B cell (primary cell): ENCODE data around the gene NKAIN2.

Experiments
- EZH2 ChIP-seq: IDR thresholded peaks from 2 replicates; pipeline ENCODE4 v1.6.1; 2012; ENCODE audit warnings: borderline replicate concordance, low read depth, mild to moderate bottlenecking, moderate library complexity, low read length; ENCODE audit not compliant: insufficient read depth, poor library complexity, severe bottlenecking
- TF ChIP-seq, protein P1 (sequence below): fragments of 200-600 bp; IDR thresholded peaks from one replicate; pipeline ENCODE4 v1.8.0; 2022; ENCODE audit warnings: antibody characterized with exemption, mild to moderate bottlenecking

- TF ChIP-seq, protein P1, sequence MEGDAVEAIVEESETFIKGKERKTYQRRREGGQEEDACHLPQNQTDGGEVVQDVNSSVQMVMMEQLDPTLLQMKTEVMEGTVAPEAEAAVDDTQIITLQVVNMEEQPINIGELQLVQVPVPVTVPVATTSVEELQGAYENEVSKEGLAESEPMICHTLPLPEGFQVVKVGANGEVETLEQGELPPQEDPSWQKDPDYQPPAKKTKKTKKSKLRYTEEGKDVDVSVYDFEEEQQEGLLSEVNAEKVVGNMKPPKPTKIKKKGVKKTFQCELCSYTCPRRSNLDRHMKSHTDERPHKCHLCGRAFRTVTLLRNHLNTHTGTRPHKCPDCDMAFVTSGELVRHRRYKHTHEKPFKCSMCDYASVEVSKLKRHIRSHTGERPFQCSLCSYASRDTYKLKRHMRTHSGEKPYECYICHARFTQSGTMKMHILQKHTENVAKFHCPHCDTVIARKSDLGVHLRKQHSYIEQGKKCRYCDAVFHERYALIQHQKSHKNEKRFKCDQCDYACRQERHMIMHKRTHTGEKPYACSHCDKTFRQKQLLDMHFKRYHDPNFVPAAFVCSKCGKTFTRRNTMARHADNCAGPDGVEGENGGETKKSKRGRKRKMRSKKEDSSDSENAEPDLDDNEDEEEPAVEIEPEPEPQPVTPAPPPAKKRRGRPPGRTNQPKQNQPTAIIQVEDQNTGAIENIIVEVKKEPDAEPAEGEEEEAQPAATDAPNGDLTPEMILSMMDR = no peak
- no peak for TF ChIP-seq EZH2
Observed at GRCh38 chr6:124479991-124480430, 676.3 kb downstream of the NKAIN2 start.
